ENCODE data around the gene OR3A2.
"Not testable (repeated sequence)": the region's sequence is repeated elsewhere in the genome, so short reads cannot be mapped to it uniquely, and the experiment has no call there.

OR3A2 gene

DNA sequence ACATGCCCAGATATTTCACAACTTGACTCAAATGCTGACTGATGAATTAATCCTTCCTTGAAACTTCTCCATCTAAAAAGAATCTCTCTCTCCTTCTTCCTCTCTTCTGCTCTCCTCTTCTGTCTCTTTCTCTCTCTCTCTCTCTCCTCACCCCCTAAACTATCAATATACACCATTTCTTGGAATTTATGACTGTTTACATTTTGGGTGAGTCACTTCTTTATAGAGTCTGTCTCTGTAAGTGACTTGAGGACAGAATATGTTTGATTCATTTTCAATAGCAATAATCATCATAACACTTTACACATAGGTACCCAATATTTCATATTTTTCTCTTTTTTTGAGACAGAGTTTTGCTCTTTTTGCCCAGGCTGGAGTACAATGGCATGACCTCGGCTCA lies 103.2 kb downstream of the OR3A2 start:
- no peak for DNase-seq

DNA sequence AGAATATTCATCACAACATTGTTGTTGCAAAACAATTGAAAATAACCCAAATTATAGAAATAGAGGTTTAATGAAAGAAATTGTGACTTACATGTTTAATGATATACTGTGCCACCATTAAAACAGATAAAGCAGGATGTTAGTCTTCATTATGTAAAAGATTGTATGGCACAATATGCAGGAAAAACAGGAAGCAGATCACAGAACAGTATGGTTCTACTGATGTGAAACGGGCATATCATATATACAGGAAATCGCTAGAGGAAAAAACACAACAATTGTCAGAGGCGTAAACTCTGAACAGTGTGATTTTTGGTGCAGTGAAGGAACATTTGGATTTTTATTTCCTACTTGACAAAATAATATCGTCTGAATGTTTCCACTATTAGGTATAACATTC lies 110.0 kb downstream of the OR3A2 start:
- no peak for DNase-seq

DNA sequence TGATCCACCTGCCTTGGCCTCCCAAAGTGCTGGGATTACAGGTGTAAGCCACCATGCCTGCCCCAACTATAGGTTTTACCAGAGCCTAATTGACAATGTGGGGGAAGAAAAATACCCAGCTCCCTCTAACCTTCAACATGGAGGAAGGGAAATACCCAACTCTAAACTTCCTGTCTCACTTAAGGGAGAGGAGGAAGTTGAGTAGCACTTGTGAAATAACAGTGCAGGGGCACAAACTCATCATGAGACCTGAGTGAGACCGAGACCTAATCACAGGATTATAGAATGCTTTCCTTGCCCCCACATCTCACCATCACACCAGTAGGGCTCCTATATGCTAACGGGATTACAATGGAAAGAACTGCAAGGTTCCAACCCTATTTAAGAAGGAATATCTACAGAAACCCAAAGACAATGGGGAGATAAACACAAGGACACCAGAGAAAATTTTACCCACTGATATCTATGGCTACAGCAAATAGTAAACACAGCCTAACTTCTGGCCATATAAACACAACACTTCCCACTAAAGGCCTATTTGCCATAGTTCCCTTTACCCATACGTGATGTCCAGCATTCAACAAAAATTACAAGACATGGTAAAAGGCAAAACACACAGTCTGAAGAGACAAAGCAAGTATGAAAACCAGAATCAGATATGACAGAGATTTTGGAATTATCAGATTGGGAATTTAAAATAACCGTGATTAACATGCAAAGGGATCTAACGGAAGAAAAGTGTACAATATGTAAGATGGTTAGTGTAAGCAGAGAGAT lies 114.8 kb downstream of the OR3A2 start:
- no peak for DNase-seq

DNA sequence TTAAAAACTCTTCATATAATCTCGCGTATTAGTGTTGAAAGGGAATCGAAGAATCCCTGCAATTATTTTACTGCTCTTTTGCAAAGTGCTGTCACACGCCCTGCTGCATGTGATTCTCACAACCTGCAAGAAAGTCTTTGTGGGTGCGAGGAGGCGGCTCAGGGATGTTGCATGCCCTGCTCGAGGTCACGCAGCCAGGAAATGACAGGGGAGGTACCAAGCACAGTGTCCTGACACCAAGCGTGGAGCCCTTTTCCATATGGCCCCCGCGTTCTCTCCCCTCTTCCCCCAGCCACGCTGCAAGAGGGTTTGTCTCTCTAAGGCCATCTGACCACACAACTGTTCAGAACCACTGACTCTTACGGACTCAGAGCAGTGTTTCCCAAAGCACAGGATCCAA lies 125.5 kb downstream of the OR3A2 start:
- DNase-seq: no peak

DNA sequence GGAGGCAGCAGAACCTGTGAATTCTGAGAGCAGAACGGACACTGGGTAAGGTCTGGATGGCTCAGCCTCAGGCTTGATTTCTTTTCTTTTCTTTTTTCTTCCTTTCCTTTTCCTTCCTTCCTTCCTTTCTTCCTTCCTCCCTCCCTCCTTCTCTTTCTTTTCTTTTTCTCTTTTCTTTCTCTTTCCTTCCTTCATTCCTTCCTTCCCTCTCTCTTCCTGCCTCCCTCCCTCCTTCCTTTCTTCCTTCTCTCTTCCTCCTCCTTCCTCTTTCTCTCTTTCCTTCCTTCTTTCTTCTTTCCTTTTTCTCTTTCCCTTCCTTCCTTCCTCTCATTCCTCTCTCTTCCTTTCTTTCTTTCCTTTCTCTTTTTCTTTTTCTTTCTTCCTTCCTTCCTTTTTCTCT lies 125.9 kb downstream of the OR3A2 start:
- no peak for DNase-seq

DNA sequence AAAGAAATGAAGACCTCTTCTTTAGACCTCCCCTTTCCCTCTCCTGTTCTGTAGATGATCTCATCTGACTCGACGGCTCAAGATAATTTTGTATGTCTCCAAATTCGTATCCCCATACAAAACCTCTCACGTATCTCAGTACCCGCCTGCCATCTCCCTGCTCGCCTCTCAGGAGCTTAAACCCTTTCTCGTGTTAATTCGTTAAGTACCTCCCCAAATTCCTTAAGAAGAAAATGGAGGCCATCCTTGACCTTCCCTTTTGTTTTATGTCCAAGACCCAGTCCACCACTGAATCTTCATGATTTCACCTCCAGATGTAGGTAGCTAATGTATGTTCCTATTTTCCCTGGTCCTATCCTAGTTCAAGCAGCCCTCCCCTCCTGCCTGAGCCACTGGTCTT lies 129.5 kb downstream of the OR3A2 start:
- DNase-seq: no peak

DNA sequence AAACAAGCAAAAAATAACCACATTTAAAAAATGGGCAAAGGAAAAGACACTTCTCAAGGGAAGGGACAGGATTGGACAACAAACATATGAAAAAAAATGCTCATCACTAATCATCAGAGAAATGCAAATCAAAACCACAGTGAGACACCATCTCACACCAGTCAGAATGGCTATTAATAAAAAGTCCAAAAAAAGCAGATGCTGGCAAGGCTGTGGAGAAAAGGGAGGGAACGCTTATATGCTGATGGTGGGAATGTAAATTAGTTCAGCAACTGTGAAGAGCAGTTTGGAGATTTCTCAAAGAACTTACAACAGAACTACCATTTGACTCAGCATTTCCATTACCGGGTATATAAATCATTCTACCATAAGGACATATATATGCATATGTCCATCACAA lies 137.1 kb downstream of the OR3A2 start:
- DNase-seq: not testable (repeated sequence)

DNA sequence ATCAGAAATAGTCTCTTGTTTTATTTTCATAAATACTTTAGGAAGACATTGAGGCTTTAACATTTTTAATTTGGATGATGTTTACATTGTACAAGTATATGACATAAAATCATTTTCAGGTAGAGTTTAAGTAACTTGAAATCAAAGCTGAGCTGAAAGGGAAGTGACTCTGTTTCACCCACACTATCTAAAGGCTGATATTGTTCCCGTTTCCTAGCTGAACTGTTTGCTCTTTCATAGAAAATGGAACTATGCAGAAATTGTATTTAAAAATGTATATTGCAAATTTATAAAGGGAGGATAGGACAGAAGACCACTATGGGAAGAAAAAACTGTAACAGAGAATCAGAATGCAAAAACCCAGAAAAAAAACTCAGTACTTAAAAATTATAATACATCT lies 141.3 kb downstream of the OR3A2 start:
- DNase-seq: not testable (repeated sequence)

DNA sequence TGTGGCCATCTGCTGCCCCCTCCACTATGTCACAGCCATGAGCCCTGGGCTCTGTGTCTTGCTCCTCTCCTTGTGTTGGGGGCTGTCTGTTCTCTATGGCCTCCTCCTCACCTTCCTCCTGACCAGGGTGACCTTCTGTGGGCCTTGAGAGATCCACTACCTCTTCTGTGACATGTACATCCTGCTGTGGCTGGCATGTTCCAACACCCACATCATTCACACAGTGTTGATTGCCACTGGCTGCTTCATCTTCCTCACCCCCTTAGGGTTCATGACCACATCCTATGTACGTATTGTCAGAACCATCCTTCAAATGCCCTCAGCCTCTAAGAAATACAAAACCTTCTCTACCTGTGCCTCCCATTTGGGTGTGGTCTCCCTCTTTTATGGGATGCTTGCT lies 145.1 kb downstream of the OR3A2 start:
- DNase-seq: not testable (repeated sequence)

DNA sequence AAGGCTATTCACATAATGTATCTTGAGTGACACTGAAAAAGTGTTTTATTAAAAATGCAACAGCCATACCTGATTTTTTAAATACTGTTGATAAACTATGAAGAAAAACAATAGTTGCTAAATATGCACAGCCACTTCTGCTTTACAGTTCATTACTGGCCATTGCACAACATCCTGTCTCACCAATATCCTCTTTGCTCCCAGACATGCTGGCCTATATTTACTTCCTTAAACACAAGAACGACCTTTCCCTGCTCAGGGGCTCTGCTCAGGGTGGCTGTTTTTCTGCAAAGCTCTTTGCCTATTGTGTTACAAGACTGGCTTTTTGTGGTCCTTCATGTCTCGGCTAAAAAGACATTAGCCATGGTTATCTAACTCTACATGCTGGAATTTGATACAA lies 147.4 kb downstream of the OR3A2 start:
- DNase-seq: not testable (repeated sequence)

DNA sequence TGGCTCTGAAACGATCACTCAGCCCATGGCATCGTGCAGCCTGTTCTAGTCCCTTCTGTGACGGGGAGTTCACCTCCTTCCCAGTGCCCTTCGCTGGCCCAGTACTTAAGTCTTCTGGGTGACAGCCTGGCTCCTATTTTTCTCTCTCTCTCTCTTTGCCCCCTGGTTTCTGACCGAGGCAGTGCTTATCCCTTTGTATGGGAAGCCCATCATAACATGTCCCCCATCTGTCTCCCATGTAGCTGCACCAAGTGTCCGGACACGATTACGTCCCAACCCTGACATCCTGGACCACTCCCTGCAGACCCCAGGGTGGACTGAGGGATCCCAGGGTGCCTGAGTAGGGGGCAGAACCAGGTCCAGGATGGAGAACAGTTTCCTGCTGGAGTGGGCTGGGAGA lies 153.8 kb downstream of the OR3A2 start:
- not testable (repeated sequence) for DNase-seq

Measured in NCI-H774 (cell line).